HepG2 (cell line): Measurements from ENCODE around the gene RGP1. TPM values are rescaled to one million over a fixed set of nuclear protein-coding genes. Genes with fewer than 3 reads are reported as not detected.

ENCODE experiments used
- BRD4 ChIP-seq: sonication (generic); formaldehyde crosslinking; IDR thresholded peaks from 2 replicates; pipeline ENCODE4 v1.4.0; 2020; ENCODE audit warnings: missing genetic modification reagents
- ELF1 ChIP-seq: sonication (generic); formaldehyde crosslinking; IDR thresholded peaks from 2 replicates; pipeline ENCODE4 v1.4.0; 2020; ENCODE audit warnings: missing genetic modification reagents
- FOXK2 ChIP-seq: fragments of 450-650 bp; IDR thresholded peaks from 2 replicates; pipeline ENCODE4 v1.6.1; 2016
- FOXO1 ChIP-seq: sonication (generic); formaldehyde crosslinking; IDR thresholded peaks from 2 replicates; pipeline ENCODE4 v1.4.0; 2020; ENCODE audit warnings: missing genetic modification reagents
- HMGA1 ChIP-seq: sonication (generic); formaldehyde crosslinking; conservative IDR thresholded peaks from 2 replicates; pipeline ENCODE4 v1.4.0; 2020; ENCODE audit warnings: missing genetic modification reagents
- KDM3A ChIP-seq: IDR thresholded peaks from 2 replicates; pipeline ENCODE4 v1.6.1; 2018; ENCODE audit warnings: low read depth, missing compliant biosample characterization
- LRRFIP1 ChIP-seq: sonication (generic); formaldehyde crosslinking; conservative IDR thresholded peaks from 2 replicates; pipeline ENCODE4 v1.4.0; 2020; ENCODE audit warnings: missing genetic modification reagents
- MTA3 ChIP-seq: sonication (generic); formaldehyde crosslinking; IDR thresholded peaks from 2 replicates; pipeline ENCODE4 v1.4.0; 2020; ENCODE audit warnings: missing genetic modification reagents
- MXI1 ChIP-seq: IDR thresholded peaks from 3 replicates; pipeline ENCODE4 v1.6.1; 2012; ENCODE audit warnings: low read depth, low read length, inconsistent platforms, borderline replicate concordance
- NFKBIZ ChIP-seq: IDR thresholded peaks from 2 replicates; pipeline ENCODE4 v1.6.1; 2018; ENCODE audit warnings: missing genetic modification reagents, missing compliant biosample characterization
- NR1H2 ChIP-seq: sonication (generic); formaldehyde crosslinking; IDR thresholded peaks from 2 replicates; pipeline ENCODE4 v1.8.1; 2022; ENCODE audit warnings: low read depth, missing genetic modification reagents, borderline replicate concordance
- PCBP1 ChIP-seq: fragments of 200-400 bp; formaldehyde crosslinking; IDR thresholded peaks from 2 replicates; pipeline ENCODE4 v1.6.1; 2017; ENCODE audit warnings: mild to moderate bottlenecking, low read depth, low read length, borderline replicate concordance
- RFX5 ChIP-seq: IDR thresholded peaks from 2 replicates; pipeline ENCODE4 v1.6.1; 2011; ENCODE audit warnings: low read depth, low read length, improper control_type of control experiment
- SALL2 ChIP-seq: sonication (generic); formaldehyde crosslinking; IDR thresholded peaks from 2 replicates; pipeline ENCODE4 v1.8.1; 2023; ENCODE audit warnings: mild to moderate bottlenecking, missing genetic modification reagents, inconsistent platforms
- TBX3 ChIP-seq: fragments of 450-650 bp; IDR thresholded peaks from 2 replicates; pipeline ENCODE4 v1.6.1; 2017; ENCODE audit warnings: antibody characterized with exemption, mild to moderate bottlenecking, inconsistent platforms, borderline replicate concordance
- ZBTB21 ChIP-seq: sonication (generic); formaldehyde crosslinking; IDR thresholded peaks from 2 replicates; pipeline ENCODE4 v1.4.0; 2020; ENCODE audit warnings: missing genetic modification reagents
- ZFP36L2 ChIP-seq: sonication (generic); formaldehyde crosslinking; IDR thresholded peaks from 2 replicates; pipeline ENCODE4 v1.4.0; 2020; ENCODE audit warnings: missing genetic modification reagents
- ZFP37 ChIP-seq: sonication (generic); formaldehyde crosslinking; IDR thresholded peaks from 2 replicates; pipeline ENCODE4 v1.4.0; 2020; ENCODE audit warnings: missing genetic modification reagents, borderline replicate concordance
- ZKSCAN8 ChIP-seq: IDR thresholded peaks from 2 replicates; pipeline ENCODE4 v1.6.1; 2016; ENCODE audit warnings: borderline replicate concordance, missing genetic modification reagents, missing compliant biosample characterization
- ZMYM3 ChIP-seq: sonication (generic); formaldehyde crosslinking; IDR thresholded peaks from 2 replicates; pipeline ENCODE4 v1.5.1; 2020; ENCODE audit warnings: mild to moderate bottlenecking, missing genetic modification reagents
- ZNF12 ChIP-seq: sonication (generic); formaldehyde crosslinking; IDR thresholded peaks from 2 replicates; pipeline ENCODE4 v1.5.0; 2020; ENCODE audit warnings: missing genetic modification reagents
- ZNF17 ChIP-seq: sonication (generic); formaldehyde crosslinking; IDR thresholded peaks from 2 replicates; pipeline ENCODE4 v1.5.0; 2020; ENCODE audit warnings: mild to moderate bottlenecking, missing genetic modification reagents
- ZNF280D ChIP-seq: sonication (generic); formaldehyde crosslinking; IDR thresholded peaks from 2 replicates; pipeline ENCODE4 v1.5.1; 2020; ENCODE audit warnings: mild to moderate bottlenecking, missing genetic modification reagents
- ZNF282 ChIP-seq: fragments of 450-650 bp; IDR thresholded peaks from 2 replicates; pipeline ENCODE4 v1.6.1; 2018; ENCODE audit not compliant: partially characterized antibody
- ZNF292 ChIP-seq: sonication (generic); formaldehyde crosslinking; IDR thresholded peaks from 2 replicates; pipeline ENCODE4 v1.8.1; 2022; ENCODE audit warnings: mild to moderate bottlenecking, low read depth, missing genetic modification reagents, borderline replicate concordance
- ZNF543 ChIP-seq: sonication (generic); formaldehyde crosslinking; IDR thresholded peaks from 2 replicates; pipeline ENCODE4 v1.4.0; 2020; ENCODE audit warnings: mild to moderate bottlenecking, missing genetic modification reagents
- ZNF598 ChIP-seq: sonication (generic); formaldehyde crosslinking; IDR thresholded peaks from 2 replicates; pipeline ENCODE4 v1.5.1; 2020; ENCODE audit warnings: mild to moderate bottlenecking, missing genetic modification reagents, borderline replicate concordance
- ZNF629 ChIP-seq: sonication (generic); formaldehyde crosslinking; conservative IDR thresholded peaks from 2 replicates; pipeline ENCODE4 v1.5.0; 2020; ENCODE audit warnings: missing genetic modification reagents
- ZNF761 ChIP-seq: sonication (generic); formaldehyde crosslinking; conservative IDR thresholded peaks from 2 replicates; pipeline ENCODE4 v1.4.0; 2020; ENCODE audit warnings: mild to moderate bottlenecking, missing genetic modification reagents
- ZNF850 ChIP-seq: sonication (generic); formaldehyde crosslinking; conservative IDR thresholded peaks from 2 replicates; pipeline ENCODE4 v1.9.0; 2021; ENCODE audit warnings: mild to moderate bottlenecking, missing genetic modification reagents
- polyA plus RNA-seq, 8 experiments: library from polyadenylated mRNA; depleted of rRNA in 3 of 8; stranded (reverse) in 7 of 8; unstranded in 1 of 8; fragments of >200 nt; fragmentation: Illumina TruSeq in 4 of 8; extraction: Trizol in 4 of 8; gene quantifications; 2 replicates each; pipeline versions ENCODE4 v1.2.1 to v1.2.3, GENCODE V29; 2011 to 2016; ENCODE audit warnings: low read depth in 4 of 8, missing spikeins in 1 of 8, mixed read lengths in 1 of 8; ENCODE audit not compliant: insufficient read depth in 1 of 8
- total RNA-seq, 5 experiments: library from RNA; depleted of rRNA; stranded (reverse); fragments of >200 nt; fragmentation: Illumina TruSeq; extraction: Trizol; gene quantifications; 2 replicates each; pipeline ENCODE4 v1.2.3, GENCODE V29; 2016; ENCODE audit warnings: low read depth in 1 of 5

Gene RGP1
- total and polyA plus RNA-seq, 2 of the 13 experiments (the other 11 are each of a cell fraction or from before 2014, with no cell fraction given) = 12.7 to 21.0 TPM

GRCh38 chr9:35771943-35772342, 22.9 kb downstream of the RGP1 start (continued):
- TF ChIP-seq NR1H2 (no peak), ZNF850 (CRISPR knock-in tag) (no peak), ZKSCAN8 (CRISPR knock-in tag) (no peak), MTA3 (CRISPR knock-in tag) (no peak), ZFP37 (CRISPR knock-in tag) (no peak), ZNF280D (CRISPR knock-in tag) (no peak), ZFP36L2 (CRISPR knock-in tag) (no peak), NFKBIZ (CRISPR knock-in tag) (no peak), ZBTB21 (CRISPR knock-in tag) (no peak), ZNF543 (CRISPR knock-in tag) (no peak), ZNF598 (CRISPR knock-in tag) (no peak), BRD4 (CRISPR knock-in tag) (no peak), FOXO1 (CRISPR knock-in tag) (no peak), KDM3A (no peak), ZNF17 (CRISPR knock-in tag) (no peak), LRRFIP1 (CRISPR knock-in tag) (no peak), PCBP1 (no peak), ZNF292 (CRISPR knock-in tag) (no peak), FOXK2 (no peak), ZNF761 (CRISPR knock-in tag) (no peak), TBX3 (0 out of 2 replicates have a peak, but pooled peaks have one; percentile 50), RFX5 (peak; percentile 38; the same call in 1 of the 2 replicates), ZNF629 (CRISPR knock-in tag) (no peak), ELF1 (CRISPR knock-in tag) (no peak), ZNF282 (no peak), ZNF12 (CRISPR knock-in tag) (no peak), MXI1 (peak; percentile 88; the same call in 1 of the 3 replicates), ZMYM3 (no peak), HMGA1 (no peak), SALL2 (CRISPR knock-in tag) (no peak)
